ENCODE results near the gene LALBA.
"Not testable (repeated sequence)": the region's sequence is repeated elsewhere in the genome, so short reads cannot be mapped to it uniquely, and the experiment has no call there.

The LALBA gene

GRCh38 chr12:48569946-48570345 is at the start of gene LALBA:
LALBA (minus strand) TSS chr12:48570046; CDS start chr12:48570020, 26 bp downstream.
- no peak within 1 kb of the TSS for H3K4me3 ChIP-seq (ENCODE audit: low read depth, low read length)

- no peak overlapping the region for H3K4me3 ChIP-seq (ENCODE audit: low read depth, low read length)
Observed at GRCh38 chr12:48618541-48618940, 48.7 kb upstream of the LALBA start.

GRCh38 chr12:48615681-48616080 is 45.8 kb upstream of the LALBA start:
- H3K4me3 ChIP-seq (ENCODE audit: low read depth, low read length): no peak overlapping the region

- H3K4me3 ChIP-seq (ENCODE audit: low read depth, low read length): no peak overlapping the region
Observed at GRCh38 chr12:48613321-48613720, 43.5 kb upstream of the LALBA start.

DNA sequence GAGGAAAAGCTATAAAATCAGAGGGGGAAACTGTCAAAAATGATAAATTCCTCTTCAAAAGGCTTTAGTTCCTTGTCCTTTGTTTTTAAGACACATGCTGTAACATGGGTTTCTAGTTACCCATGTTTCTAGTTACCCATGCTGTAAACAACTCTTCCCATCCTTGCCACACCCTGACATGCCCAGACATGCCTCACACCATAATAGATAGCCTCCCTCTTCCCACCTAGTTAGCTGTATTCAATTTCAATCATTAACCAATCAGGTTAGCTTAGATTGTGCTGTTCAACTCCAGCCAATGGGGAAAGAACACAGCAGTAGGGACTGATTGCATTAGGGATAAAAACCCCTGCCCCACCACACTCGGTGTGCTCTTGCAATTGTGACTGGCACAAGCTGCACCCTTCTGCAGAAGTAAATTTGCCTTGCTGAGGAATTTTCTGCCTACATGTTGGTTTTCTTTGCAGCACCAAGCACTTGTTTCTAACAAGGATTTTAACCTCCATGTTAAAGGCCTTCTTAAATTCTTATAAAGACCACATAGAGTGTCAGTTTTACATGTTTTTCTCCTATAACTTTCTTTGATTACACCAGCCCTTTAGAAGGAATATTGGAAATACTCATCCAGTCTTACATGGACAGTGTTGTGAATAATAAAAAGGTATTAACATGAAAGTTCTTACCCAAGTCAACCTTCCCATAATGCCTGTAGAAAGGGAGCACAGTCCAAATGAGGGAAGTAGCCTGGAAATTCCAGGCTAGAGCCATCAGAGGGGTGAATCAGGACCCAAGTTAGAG is 32.5 kb upstream of the LALBA start:
- H3K4me3 ChIP-seq (ENCODE audit: low read depth, low read length): no peak overlapping the region

- H3K4me3 ChIP-seq (ENCODE audit: low read depth, low read length): no peak overlapping the region
Observed at GRCh38 chr12:48601013-48601756, 31.3 kb upstream of the LALBA start.

DNA sequence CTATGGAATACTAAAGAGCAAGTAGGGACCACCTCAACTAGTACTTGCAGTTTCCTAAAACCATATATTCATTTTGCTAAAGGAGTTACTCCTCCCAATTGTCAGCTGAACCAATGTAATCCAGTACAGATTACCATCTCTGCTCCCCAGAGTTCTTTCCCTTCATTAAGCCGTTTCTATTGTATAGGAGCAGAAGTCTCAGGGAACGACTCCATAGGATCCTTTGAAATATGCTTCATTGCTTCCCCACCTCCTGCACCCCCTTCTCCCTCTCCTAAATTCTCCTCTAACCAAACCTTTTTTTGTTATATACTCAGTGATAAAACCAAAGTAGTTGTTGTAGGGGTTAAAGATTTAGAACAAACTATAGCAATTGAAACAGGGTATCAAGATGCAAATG is 30.7 kb upstream of the LALBA start:
- no peak overlapping the region for H3K4me3 ChIP-seq (ENCODE audit: low read depth, low read length)

- no peak overlapping the region for H3K4me3 ChIP-seq (ENCODE audit: low read depth, low read length)
Observed at GRCh38 chr12:48592591-48593086, 22.8 kb upstream of the LALBA start.

DNA sequence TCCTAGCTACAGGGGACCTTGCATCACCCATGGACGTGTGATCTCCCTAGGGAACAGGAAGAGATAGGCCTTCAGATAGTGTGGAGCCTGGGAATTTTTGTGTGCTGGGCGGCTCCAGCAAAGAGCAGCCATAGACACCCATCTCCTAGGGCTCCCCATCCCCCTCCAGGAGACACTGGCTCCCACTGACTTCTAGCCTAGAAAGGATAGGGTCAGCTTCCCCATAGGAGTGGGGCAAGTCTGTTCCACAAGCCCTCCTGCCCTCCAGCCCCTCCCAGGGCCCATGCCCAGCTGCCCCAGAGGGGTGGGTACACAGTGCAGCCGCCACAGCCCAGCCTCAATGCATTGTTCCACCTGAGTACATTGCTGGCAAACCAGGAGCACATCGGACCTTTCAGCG is 16.5 kb upstream of the LALBA start:
- no peak overlapping the region for H3K4me3 ChIP-seq (ENCODE audit: low read depth, low read length)

GRCh38 chr12:48583728-48584127 is 13.9 kb upstream of the LALBA start:
- H3K4me3 ChIP-seq (ENCODE audit: low read depth, low read length): no peak overlapping the region

- no peak overlapping the region for H3K4me3 ChIP-seq (ENCODE audit: low read depth, low read length)
Observed at GRCh38 chr12:48580831-48581230, 11.0 kb upstream of the LALBA start.

GRCh38 chr12:48572326-48572725 is 2.5 kb upstream of the LALBA start:
- no peak overlapping the region for H3K4me3 ChIP-seq (ENCODE audit: low read depth, low read length)

GRCh38 chr12:48567731-48568130 is 2.1 kb downstream of the LALBA start:
- H3K4me3 ChIP-seq (ENCODE audit: low read depth, low read length): no peak overlapping the region

GRCh38 chr12:48557919-48558318 is 11.9 kb downstream of the LALBA start:
- no peak overlapping the region for H3K4me3 ChIP-seq (ENCODE audit: low read depth, low read length)

DNA sequence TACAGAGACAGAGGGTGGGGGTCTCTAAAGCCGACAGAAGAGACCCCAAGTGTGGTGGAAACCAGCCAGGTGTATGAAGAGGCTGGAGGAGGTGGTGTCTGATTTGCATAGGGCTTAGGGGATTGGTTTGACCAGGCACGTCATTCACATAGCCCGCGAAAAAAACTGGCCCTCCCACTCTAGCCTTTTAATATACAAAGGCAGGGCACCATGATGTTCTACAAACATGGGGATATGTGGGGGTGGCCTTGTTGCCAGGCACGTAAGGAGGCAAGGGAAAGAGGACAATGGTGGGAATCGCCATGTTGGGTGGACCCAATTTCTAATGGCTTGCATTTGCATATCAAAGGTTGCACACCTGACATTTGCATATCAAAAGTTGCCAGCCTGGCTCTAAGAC is 13.2 kb downstream of the LALBA start:
- H3K4me3 ChIP-seq (ENCODE audit: low read depth, low read length): no peak overlapping the region

- not testable (repeated sequence) for H3K4me3 ChIP-seq (ENCODE audit: low read depth, low read length)
Observed at GRCh38 chr12:48553666-48554343, 16.0 kb downstream of the LALBA start.

DNA sequence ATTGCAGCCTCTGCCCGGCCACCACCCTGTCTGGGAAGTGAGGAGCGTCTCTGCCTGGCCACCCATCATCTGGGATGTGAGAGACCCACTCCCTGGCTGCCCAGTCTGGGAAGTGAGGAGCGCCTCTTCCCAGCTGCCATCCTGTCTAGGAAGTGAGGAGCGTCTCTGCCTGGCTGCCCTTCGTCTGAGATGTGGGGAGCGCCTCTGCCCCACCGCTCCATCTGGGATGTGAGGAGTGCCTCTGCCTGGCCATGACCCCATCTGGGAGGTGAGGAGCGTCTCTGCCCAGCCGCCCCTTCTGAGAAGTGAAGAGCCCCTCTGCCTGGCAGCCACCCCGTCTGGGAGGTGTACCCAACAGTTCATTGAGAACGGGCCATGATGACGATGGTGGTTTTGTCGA is 18.2 kb downstream of the LALBA start:
- H3K4me3 ChIP-seq (ENCODE audit: low read depth, low read length): not testable (repeated sequence)

DNA sequence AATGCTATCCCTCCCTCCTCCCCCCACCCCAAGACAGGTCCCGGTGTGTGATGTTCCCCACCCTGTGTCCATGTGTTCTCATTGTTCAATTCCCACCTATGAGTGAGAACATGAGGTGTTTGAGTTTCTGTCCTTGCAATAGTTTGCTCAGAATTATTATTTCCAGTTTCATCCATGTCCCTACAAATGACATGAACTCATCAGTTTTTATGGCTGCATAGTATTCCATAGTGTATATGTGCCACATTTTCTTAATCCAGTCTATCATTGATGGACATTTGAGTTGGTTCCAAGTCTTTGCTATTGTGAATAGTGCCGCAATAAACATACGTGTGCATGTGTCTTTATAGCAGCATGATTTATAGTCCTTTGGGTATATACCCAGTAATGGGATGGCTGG is 22.8 kb downstream of the LALBA start:
- H3K4me3 ChIP-seq (ENCODE audit: low read depth, low read length): not testable (repeated sequence)

- H3K4me3 ChIP-seq (ENCODE audit: low read depth, low read length): no peak overlapping the region
Observed at GRCh38 chr12:48545833-48546469, 23.9 kb downstream of the LALBA start.

- H3K4me3 ChIP-seq (ENCODE audit: low read depth, low read length): no peak overlapping the region
Observed at GRCh38 chr12:48542300-48542928, 27.4 kb downstream of the LALBA start.

DNA sequence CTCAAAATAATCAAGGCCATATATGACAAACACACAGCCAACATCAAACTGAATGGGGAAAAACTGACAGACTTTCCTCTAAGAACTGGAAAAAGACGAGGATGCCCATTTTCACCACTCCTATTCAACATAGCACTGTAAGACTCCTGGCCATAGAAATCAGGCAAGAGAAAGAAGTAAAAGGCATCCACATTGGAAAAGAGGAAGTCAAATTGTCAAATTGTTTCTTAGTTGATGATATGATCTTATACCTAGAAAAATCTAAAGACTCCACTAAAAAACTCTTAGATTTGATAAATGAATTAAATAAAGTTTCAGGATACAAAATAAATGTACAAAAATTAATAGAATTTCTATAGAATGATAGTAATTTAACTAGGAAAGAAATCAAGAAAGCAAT is 33.2 kb downstream of the LALBA start:
- H3K4me3 ChIP-seq (ENCODE audit: low read depth, low read length): no peak overlapping the region

All from iPS-11a (cell line).